ENCODE results near the gene TMEM145.

The TMEM145 gene

DNA sequence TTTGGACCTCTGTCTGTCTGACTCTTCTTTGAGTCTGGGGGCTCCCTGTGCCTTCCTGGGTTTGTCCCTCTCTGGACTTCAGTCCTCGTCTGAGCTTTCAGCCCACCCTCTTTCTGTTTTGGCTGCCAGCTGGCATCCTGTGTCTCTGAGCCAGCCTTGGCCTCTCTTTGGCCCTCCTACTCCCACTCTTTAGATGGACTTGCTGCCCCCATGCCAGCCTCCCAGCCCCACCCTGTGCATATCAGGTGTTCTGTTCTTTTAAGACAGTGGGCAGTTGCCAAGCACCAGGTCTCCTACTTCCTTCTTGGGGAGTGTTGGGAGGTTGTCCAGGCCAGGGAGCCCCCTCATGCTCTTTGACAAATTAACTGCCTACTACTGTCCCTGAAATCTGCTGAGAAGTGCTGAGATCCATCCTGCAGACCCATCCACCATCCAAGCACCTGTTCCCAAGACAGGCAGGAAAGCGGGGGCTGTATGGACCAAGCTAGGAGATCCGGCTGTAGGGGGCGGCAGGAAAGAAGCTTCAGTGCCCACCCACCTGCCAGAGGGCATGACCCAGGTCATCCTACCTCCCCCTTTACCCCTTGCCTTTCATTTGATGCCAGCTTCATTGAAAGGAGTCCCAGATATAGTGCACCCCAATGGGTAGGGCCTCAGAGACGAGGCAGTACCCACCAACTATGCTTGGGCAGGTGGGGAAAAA lies 34.5 kb upstream of the TMEM145 start:
- DNase-seq: no peak

DNA sequence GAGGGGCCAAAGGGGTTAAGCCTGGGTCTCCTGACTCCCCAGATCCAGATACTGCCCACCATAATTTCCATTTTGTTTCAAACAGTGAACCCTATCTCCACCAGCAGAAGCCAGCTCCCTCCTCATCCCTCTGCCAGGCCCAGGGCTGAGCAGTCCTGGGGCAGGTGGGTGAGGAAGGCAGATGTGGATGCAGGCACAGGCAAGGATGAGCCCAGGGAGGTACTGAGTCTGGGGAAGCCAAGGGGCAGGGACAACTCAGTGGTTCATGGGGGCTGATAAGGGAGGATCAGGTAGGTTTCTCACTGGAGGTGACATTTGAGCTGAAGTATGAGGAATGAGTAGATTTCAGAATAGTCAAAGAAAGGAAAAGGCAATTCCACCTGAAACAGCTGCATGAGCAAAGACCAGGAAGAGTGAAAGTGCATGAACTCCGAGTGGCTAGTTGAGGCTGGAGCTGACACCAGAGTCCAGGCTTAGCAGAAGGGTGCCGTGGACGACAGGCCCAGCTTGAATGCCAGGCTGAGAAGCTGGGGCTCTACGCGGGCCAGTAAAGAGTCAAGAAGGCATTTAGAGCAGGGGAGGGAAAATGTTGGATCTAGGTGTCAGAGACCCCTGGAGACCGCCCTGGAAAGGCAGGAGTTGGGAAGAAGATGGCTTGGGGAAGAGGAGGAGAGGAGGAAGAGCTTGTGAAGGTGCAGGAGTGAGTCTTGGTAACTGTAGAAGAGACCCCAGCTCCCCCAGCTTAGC lies 33.8 kb upstream of the TMEM145 start:
- DNase-seq: no peak

DNA sequence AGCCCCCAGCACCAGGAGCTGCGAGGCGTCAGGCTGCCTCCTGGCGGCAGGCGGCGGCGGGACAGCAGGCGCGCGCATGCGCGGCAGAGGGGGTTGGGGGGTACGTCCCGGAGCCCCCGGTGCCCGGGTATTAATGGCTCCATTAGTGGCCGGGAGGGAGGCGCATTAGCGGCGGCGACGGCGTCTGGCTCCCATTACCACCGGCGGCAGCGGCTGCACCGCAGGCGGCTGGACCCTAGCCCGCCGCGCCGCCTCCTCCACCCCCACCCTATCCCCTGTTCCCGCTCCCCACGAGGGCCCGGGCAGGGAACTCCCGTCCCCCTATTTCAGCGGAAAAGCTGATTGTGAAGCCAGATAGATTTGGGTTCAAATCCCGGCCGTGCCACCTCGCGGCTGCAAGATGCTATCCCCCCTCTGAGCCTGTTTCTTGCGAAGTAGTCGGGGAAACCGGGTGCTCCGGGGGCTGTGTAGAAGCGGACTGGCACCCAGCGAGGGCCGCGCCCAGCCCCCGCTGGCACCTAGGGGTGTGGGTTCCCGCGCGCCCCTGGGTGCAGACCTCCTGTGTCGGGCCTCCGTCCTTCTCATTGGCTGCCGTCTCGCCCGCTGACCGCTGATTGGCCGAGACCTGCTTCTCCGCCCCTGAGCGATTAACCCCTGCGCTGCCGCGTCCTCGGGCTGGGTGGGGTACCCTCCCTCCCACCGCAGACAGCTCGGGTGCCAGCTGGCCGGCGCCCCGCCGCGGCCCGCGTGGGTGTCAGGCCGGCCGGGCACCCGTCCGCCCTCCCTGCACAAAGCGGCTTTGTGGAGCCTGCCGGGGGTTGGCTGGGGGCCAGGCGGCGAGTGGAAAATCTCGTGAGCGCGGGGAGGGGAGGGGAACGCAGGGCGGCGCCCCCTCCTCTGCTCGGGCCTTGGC lies 33.0 kb upstream of the TMEM145 start:
- peak in 1 of 2 experiments; percentile 56 for DNase-seq

DNA sequence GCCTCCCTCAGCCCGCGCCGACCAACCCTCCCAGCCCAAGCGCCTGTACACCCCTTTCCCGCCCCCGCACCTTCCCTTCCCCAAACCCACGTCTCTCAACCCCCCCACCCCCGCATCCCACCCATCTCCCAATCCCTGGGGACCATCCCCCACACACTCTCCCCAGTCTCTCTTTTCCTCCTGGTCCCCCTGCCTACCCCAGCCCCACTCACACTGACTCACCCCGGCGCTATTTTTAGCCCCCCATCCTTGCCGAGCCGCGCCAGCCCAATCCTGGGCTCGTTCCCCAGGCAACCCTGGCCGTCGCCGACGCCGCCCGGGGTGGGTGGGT lies 32.3 kb upstream of the TMEM145 start:
- no peak for DNase-seq

DNA sequence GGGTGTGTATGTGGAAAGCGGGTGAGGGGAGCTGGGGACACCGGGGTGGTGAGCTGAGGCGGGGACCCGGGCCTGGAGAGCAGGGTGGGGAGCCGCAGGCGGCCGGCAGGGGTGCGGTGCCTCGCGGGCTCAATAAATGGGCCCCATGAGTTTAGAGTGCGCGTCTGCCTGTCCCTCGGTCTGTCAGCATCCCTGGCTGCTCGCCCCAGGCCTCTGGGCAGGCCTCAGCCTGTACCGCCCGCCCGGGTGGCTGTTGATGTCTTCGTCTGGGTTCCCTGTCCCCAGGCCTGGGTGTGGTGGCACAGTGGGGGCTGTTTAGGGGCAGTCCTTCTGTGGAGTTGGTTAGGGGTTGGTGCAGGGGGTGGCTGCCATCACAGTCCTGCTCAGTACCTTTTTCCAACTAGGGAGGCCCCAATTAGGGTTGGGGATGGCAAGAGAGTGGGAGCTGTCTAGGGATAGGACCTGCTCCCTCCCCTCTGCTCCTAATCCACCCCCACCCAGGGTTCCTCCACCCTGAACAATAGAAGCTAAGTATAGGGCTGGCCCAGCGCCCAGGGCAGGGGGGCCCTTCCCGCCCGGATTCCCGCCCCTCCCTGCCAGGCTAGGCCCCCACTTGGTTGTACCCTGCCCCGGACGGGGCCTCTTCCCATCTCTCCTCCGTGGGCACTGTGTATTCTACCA lies 31.8 kb upstream of the TMEM145 start:
- DNase-seq: no peak

DNA sequence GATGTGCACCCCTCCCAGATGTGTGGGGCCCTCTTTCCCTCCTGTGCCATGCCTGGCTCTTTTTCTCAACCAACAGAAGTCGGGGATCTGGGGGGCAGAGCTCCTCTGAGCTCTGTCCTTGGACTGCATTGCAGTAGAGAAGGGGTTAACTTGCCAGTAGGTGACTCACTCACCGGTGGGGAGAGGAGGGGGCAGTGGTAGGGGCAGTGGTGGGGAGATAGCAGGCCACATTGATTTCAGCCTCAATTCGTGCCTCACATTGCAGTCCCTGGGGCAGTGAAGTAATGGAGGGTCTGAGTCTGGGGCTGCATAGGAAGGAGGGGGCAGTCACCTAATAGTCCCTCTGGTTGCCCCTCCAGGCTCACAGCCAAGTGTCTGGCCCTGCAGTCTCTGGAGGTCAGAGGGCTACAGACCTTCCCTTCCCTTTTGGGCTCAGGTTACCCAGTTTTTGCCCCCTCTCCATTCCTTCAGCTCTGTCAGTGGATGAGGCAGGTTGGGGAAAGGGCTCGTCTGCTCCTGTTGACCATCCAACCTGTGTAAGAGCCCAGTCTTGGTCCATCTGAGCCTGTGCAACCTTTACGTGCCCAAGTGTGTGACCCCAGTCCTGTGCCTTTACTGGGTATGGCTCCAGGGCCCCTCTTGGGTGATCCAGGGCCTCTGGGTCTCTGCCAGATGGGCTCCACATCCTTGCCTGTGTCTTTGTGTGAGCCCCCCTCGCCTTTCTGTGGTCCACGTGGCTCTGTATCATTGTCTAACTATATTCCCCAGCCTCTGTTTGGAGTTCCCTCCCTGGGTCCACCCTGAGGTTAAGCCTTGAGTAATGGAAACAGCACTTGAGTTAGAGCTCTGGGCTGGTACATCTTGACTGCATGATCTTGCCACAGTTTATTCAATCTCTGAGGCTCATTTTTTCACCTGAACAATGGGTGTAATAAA lies 31.0 kb upstream of the TMEM145 start:
- no peak for DNase-seq

DNA sequence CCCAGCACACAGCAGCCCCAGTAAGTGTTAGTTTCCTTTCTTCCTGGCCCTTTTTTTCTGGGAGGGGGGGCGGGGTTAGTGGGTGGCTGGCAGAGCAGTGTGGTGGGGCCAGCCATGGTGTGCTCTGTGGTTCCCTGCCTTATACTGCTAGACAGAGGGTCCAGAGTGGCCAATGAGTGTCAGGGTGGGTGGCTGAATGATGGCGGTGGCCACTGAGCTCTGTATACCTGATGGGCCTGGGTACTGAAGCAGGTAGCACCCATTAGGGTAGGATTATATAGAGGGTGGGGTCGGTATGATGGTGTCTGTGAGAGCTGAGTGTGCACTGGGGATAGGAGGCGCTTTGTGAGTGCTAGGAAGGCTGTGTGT lies 30.3 kb upstream of the TMEM145 start:
- DNase-seq: no peak

DNA sequence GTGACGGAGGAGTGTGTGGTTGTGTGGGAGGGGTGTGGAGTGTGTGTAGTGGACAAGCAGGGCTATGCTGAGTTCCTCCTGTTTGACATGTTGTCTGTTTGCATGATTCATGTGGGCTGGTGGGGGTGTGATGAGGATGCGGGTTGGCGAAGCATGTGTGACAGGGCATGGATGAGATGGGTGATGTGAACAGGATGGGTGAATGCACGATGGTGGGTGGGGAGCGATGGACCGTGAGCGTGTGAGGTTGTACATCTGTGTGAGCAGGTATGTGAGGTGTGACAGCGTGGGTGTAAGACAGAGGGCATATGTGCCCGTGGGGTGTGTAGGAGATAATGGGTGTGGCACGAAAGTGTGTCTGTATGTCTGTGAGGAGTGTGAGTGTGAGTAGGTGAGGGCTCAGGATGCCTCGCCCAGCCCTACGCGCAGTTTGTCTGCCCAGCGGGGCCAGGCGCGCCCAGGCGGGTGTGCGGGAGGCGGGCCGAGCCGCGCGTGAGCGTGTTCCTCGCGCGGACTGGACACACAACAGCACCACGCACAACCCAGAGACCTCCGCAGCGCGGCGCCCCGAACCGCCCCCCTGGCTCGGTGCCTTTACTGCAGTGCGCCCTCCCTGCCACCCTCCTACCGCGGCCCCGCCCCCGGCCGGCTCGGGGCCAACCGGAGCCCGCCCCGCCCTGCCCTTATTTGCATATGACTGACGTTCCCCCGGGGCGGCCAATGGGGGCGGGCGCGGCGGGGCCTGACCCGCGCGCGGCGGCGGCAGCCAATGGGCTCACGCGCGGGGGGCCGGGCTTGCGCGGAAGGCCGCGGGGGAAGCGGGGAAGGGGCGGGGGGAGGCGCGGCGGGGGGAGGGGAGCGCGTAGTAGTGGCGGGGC lies 29.7 kb upstream of the TMEM145 start:
- peak; percentile 53 to 82 for DNase-seq

DNA sequence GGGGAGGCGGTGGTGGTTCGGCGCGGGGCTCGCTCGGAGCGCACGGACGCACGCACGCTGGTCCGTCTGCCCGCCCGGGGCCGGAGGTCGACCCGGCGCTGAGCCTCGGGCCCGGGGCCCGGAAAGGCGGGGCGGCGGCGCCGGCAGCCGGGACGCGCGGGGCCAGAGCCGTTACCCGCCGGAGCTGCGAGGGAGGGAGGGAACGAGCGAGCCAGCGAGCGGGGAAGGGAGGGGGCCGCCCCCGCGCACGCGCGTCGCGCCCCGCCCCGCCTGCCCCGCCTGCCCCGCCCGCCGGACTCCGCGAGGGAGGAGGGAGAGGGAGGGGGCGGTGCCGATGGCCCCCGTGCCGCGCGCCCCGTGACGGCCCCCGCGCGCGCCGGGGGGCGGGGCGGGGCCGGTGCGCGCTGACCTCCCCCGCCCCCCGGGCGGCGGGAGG lies 29.0 kb upstream of the TMEM145 start:
- DNase-seq: no peak

DNA sequence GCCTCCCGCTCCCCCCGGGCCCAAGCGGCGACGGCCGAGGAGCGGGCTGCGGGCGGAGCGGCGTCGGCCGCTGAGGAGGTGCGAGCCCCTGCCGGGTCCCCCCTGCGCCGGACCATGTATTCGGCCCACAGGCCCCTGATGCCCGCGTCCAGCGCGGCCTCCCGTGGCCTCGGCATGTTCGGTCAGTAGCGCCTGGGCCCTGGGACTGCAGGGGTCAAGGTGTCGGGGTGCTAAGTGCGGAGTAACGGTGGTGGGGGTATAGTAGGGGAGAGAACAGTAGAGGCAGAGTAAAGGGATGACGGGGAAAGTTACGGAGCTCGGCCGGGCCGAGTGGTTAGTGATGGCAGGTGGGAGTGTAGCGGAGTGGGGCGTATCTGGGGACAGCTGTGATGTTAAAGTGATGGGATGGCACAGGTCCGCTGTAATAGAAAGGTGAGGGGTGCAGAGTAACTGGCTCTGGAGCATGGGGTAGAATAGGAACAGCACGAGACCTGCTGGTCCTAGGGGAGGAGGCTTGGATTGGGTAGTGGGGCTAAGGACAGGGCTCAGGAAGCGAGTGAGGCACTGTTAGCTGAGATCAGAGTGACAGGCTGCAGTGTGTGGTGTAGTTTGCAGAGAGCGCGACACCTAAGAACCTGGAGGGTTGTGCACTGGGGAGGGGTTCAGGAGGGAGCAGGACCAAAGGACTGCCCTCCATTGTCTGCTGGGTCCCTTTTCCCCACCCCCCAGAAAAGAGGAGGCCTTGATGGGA lies 28.3 kb upstream of the TMEM145 start:
- no peak for DNase-seq

DNA sequence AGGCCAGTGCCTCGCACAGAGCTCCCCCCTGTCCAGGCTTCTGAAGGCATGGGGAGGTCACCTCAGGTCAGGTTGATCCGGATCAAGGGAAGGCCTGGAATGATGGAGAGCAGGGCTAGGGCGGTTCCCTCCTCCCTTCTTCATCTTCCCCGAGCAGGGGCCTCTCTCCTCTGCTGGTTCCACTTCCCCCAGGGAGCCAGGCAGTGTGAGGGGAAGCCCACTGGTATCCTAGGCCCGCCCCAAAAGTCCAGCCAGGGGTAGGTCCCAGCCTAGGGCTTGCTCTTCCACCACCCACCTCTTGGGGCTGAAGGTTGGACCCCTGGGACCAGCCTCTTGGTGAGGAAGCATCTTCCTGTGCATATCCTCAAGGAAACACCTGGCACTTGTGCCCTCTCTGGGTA lies 27.6 kb upstream of the TMEM145 start:
- no peak for DNase-seq

DNA sequence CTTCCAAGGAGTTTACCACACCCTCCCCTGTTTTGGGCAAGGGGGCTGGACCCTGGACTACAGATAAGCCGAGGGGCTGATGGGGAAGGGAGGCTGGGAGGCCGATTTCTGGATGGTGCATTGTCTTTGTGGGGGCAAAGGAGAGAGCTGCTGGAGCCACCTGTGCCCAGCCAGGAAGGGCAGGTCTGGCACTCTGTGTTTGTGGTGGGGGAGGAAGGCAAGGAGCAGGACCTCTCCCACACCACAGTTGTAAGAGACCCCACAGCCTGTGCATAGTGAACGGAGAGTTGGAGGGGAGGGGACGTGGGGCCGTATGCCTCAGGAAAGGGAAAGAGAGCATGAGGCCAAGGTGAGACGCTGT lies 27.1 kb upstream of the TMEM145 start:
- DNase-seq: no peak

DNA sequence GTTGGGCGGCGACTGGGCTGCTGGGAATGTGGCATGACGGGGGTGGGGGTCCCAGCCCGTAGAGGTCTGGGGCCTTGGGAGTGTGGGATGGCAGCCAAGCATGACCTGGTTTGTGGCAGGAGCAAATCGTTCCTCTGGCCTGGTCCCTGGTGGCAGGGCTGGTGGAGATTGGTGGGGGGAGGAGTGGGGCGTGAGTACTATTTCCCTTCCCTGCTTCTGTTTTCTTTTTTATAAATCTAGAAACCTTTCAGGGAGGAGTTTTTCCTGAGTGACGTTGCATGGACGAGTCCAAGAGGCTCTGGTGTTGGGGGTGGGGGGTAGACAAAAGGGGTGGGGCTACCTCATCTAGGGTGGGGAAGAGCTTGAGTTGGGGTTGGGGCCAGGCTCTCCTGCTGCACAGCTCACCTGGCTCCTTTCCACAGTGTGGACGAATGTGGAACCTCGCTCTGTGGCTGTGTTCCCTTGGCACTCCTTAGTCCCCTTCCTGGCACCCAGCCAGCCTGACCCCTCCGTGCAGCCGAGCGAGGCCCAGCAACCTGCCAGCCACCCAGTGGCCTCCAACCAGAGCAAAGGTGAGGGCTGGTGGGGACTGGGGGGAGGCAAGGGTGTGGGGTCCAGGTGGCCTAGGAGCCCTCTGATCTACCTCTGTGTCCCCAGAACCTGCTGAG lies 26.6 kb upstream of the TMEM145 start:
- peak in 1 of 2 experiments; percentile 17 for DNase-seq

DNA sequence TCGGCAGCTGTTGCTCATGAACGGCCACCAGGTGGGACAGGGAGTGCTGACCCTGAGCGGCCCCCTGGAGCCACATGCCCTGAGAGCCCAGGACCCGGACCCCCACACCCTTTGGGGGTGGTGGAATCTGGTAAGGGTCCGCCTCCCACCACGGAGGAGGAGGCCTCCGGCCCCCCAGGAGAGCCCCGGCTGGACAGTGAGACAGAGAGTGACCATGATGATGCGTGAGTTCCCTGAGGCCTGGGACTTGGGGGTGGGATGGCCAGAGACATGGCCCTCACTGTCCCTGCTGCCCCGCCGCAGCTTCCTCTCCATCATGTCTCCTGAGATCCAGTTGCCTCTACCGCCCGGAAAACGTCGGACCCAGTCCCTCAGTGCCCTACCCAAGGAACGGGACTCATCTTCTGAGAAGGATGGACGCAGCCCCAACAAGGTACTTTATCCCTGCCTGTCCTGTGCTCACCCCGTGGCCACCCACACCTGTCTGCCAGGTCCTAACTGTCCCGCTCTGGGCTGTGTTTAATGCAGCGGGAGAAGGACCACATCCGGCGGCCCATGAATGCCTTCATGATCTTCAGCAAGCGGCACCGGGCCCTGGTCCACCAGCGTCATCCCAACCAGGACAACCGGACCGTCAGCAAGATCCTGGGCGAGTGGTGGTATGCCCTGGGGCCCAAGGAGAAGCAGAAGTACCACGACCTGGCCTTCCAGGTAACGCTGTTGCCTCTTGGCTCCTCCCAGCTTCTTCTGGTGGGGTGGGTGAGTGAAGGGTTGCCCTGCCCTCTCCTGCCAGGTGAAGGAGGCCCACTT lies 25.9 kb upstream of the TMEM145 start:
- no peak for DNase-seq

DNA sequence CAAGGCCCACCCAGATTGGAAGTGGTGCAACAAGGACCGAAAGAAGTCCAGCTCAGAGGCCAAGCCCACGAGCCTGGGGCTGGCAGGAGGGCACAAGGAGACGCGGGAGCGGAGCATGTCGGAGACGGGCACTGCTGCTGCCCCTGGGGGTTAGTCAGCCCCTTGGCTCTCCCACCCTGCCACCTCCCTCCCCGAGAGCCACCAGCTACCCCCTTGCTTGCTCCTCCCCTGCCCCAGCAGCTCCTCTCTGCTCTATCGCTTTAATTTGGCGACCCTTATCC lies 25.3 kb upstream of the TMEM145 start:
- no peak for DNase-seq

DNA sequence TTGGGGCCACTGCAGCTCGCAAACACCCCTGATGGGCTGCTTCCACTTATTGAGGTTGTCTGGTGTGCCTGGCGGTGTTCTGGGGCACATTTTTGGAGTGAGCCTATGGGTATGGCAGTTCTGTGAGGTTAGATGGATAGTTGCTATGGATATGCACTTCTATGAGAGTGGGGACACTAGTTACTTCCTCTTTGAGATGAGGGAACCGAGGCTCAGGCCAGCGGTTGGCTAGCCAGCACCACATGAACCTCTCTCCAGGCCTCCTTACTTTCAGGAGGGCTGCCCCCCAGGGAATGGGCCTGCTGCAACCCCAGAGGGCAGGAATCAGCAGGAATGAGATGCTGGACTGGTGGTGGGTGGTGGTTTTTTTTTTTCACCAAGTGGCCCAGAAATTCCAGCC lies 24.7 kb upstream of the TMEM145 start:
- DNase-seq: no peak

DNA sequence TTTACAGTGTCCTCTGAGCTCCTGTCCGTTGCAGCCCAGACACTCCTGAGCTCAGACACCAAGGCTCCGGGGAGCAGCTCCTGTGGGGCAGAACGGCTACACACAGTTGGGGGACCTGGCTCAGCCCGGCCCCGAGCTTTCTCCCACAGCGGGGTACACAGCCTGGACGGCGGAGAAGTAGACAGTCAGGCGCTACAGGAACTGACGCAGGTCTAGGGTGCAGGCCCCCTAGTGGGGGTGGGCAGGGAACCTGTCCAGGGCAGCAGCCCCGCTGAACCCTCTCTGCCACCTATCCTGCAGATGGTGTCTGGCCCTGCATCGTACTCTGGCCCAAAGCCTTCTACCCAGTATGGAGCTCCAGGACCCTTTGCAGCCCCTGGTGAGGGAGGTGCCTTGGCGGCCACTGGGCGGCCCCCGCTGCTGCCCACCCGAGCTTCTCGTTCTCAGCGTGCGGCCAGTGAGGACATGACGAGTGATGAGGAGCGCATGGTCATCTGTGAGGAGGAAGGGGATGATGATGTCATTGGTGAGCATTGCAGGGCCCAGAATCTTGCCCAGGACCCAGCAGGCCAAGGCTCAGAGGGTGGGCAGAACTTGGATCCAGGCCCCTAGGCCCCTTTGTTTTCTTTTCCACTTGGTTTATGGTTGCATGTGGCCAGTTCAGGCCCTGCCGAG lies 24.1 kb upstream of the TMEM145 start:
- DNase-seq: no peak

DNA sequence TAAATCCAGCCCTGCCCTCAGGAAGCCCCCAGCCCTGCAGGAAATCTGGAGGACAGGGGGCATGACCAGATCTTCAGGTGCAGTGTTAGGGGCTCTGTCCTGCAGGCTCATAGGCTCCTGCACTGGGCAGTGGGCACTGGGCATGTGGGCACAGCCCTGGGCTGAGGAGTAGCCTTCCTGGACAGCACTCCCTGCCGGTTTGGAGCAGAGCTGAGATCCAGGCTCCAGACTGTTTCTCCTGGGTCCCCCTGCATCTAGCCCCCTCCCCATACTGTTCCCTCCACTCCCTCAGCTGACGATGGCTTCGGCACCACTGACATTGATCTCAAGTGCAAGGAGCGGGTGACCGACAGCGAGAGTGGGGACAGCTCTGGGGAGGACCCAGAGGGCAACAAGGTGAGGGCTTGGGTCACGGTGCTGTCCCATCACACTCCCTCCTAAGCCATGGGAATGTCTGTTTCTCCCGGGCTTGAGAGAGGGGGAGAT lies 23.5 kb upstream of the TMEM145 start:
- DNase-seq: no peak

Data from cerebellar nuclear complex (tissue), 1 donor.